ENCODE measurements around the gene SYMPK.

Gene SYMPK

DNA sequence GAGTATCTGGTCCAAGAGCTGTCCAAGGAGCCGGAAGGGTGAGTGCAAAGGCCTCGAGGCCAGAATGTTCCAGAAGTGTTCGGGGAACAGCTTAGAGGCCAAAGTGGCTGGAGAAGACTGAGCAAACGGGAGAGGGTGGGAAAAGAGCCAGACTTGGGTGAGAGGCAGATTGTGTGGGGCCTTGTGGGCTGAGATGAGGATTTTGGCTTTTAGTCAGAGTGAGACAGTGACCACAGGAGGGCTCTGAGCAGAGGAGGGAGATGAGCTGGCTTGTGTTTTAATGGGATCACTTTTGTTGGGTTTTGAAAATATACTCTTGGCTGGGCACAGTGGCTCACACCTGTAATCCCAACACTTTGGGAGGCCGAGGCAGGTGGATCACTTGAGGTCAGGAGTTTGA lies 46.0 kb upstream of the SYMPK start:
- Histone ChIP-seq H3K27ac (ENCODE audit: extremely low read depth, low read depth, low read length) (no peak overlapping the region), H3K36me3 (ENCODE audit: control insufficient read depth in 2 of 2, insufficient read depth in 1 of 2, low read length in 2 of 2) (no peaks in the 10 kb centered on the region), H3K9me3 (ENCODE audit: control insufficient read depth, insufficient read depth, low read depth, low read length) (no peaks in the 10 kb centered on the region), H3K4me1 (ENCODE audit: control insufficient read depth, insufficient read depth, low read length) (no peaks in the 10 kb centered on the region), H3K4me3 (ENCODE audit: low read depth, low read length) (no peak overlapping the region)
- ChIA-PET POLR2A (interaction anchor here (0.7 kb wide), 1 partner anchor 46 kb away, joined by 3 read pairs; no protein-coding TSS in a partner anchor), CTCF (interaction anchor here (1.2 to 1.6 kb wide), 2 partner anchors 9 to 91 kb away, joined by 3 to 4 read pairs; no protein-coding TSS in a partner anchor)
- TF ChIP-seq, protein P1, sequence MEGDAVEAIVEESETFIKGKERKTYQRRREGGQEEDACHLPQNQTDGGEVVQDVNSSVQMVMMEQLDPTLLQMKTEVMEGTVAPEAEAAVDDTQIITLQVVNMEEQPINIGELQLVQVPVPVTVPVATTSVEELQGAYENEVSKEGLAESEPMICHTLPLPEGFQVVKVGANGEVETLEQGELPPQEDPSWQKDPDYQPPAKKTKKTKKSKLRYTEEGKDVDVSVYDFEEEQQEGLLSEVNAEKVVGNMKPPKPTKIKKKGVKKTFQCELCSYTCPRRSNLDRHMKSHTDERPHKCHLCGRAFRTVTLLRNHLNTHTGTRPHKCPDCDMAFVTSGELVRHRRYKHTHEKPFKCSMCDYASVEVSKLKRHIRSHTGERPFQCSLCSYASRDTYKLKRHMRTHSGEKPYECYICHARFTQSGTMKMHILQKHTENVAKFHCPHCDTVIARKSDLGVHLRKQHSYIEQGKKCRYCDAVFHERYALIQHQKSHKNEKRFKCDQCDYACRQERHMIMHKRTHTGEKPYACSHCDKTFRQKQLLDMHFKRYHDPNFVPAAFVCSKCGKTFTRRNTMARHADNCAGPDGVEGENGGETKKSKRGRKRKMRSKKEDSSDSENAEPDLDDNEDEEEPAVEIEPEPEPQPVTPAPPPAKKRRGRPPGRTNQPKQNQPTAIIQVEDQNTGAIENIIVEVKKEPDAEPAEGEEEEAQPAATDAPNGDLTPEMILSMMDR (tag by site-specific recombination; IDR thresholded peaks at IDR 0.05), result 0 out of 2 replicates have a peak, but pooled peaks have one; percentile 26
- TF ChIP-seq ZFHX2 (tag by site-specific recombination; conservative IDR thresholded peaks at IDR 0.05), result peak; percentile 44; the same call in 1 of the 2 replicates
- TF ChIP-seq, protein P2, sequence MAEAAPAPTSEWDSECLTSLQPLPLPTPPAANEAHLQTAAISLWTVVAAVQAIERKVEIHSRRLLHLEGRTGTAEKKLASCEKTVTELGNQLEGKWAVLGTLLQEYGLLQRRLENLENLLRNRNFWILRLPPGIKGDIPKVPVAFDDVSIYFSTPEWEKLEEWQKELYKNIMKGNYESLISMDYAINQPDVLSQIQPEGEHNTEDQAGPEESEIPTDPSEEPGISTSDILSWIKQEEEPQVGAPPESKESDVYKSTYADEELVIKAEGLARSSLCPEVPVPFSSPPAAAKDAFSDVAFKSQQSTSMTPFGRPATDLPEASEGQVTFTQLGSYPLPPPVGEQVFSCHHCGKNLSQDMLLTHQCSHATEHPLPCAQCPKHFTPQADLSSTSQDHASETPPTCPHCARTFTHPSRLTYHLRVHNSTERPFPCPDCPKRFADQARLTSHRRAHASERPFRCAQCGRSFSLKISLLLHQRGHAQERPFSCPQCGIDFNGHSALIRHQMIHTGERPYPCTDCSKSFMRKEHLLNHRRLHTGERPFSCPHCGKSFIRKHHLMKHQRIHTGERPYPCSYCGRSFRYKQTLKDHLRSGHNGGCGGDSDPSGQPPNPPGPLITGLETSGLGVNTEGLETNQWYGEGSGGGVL (tag by site-specific recombination; IDR thresholded peaks at IDR 0.05), result no peak

DNA sequence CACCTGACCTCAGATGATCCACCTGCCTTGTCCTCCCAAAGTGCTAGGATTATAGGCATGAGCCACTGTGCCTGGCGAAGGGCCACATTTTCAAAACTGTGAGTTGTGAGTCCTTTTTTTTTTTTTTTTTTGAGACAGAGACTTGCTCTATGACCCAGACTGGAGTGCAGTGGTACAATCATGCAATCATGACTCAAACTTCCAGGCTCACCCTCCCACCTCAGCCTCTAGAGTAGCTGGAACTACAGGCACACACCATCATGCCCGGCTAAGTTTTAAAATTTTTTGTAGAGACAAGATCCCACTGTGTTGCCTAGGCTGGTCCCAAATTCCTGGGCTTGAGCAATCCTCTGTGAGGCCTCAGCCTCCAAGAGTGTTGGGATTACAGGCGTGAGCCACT lies 43.3 kb upstream of the SYMPK start:
- CTCF ChIA-PET, result no interaction called here
- Histone ChIP-seq H3K36me3 (ENCODE audit: control insufficient read depth in 2 of 2, insufficient read depth in 1 of 2, low read length in 2 of 2) (no peaks in the 10 kb centered on the region), H3K4me1 (ENCODE audit: control insufficient read depth, insufficient read depth, low read length) (peaks cover 8% of the 10 kb centered on the region; the same call in 1 of the 2 replicates), H3K4me3 (ENCODE audit: low read depth, low read length) (no peak overlapping the region), H3K9me3 (ENCODE audit: control insufficient read depth, insufficient read depth, low read depth, low read length) (no peaks in the 10 kb centered on the region), H3K27ac (ENCODE audit: extremely low read depth, low read depth, low read length) (no peak overlapping the region)
- POLR2A ChIA-PET, result no interaction called here
- TF ChIP-seq SP3 (tag by site-specific recombination; IDR thresholded peaks at IDR 0.05), result no peak

DNA sequence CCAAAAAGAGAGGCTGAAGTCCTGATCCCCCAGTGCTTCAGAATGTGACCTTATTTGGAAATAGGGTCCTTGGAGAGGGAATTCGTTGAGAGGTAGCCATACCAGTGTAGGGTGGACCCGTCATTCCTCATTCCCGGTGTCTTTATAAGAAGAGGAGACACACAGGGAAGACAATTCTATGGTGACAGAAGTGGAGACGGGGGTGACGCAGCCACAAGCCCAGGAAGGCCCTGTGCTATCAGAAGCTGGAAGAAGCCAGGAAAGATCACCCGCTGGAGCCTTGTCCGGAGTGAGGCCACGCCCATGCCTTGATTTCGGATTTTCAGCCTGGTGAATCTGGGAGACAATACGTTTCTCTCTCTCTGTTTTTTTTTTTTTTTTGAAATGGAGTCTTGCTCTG lies 42.1 kb upstream of the SYMPK start:
- POLR2A ChIA-PET, result no interaction called here
- Histone ChIP-seq H3K9me3 (ENCODE audit: control insufficient read depth, insufficient read depth, low read depth, low read length) (no peaks in the 10 kb centered on the region), H3K36me3 (ENCODE audit: control insufficient read depth in 2 of 2, insufficient read depth in 1 of 2, low read length in 2 of 2) (peaks cover 2 to 10% of the 10 kb centered on the region in 2 experiments; a peak in 2 of 3 replicates), H3K4me3 (ENCODE audit: low read depth, low read length) (no peak overlapping the region), H3K4me1 (ENCODE audit: control insufficient read depth, insufficient read depth, low read length) (peaks cover 9% of the 10 kb centered on the region; the same call in 1 of the 2 replicates), H3K27ac (ENCODE audit: extremely low read depth, low read depth, low read length) (no peak overlapping the region)
- no peak for TF ChIP-seq OSR2 (tag by site-specific recombination; IDR thresholded peaks at IDR 0.05)
- TF ChIP-seq ZNF146 (tag by site-specific recombination; IDR thresholded peaks at IDR 0.05), result no peak
- TF ChIP-seq ZNF677 (tag by site-specific recombination; IDR thresholded peaks at IDR 0.05), result no peak
- no peak for TF ChIP-seq SALL2 (tag by site-specific recombination; IDR thresholded peaks at IDR 0.05; ENCODE audit: borderline replicate concordance)
- TF ChIP-seq ZNF335 (tag by site-specific recombination; conservative IDR thresholded peaks at IDR 0.05), result no peak
- TF ChIP-seq ZFP37 (tag by site-specific recombination; IDR thresholded peaks at IDR 0.05), result no peak
- TF ChIP-seq, protein P3, sequence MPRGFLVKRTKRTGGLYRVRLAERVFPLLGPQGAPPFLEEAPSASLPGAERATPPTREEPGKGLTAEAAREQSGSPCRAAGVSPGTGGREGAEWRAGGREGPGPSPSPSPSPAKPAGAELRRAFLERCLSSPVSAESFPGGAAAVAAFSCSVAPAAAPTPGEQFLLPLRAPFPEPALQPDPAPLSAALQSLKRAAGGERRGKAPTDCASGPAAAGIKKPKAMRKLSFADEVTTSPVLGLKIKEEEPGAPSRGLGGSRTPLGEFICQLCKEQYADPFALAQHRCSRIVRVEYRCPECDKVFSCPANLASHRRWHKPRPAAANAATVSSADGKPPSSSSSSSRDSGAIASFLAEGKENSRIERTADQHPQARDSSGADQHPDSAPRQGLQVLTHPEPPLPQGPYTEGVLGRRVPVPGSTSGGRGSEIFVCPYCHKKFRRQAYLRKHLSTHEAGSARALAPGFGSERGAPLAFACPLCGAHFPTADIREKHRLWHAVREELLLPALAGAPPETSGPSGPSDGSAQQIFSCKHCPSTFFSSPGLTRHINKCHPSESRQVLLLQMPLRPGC (tag by site-specific recombination; IDR thresholded peaks at IDR 0.05), result no peak
- TF ChIP-seq BCL11B (tag by site-specific recombination; IDR thresholded peaks at IDR 0.05; ENCODE audit: low read depth), result no peak
- no peak for TF ChIP-seq ZNF23 (tag by site-specific recombination; IDR thresholded peaks at IDR 0.05; ENCODE audit: borderline replicate concordance)
- no peak for TF ChIP-seq ZNF544 (tag by site-specific recombination; IDR thresholded peaks at IDR 0.05)
- no peak for TF ChIP-seq KLF10 (tag by site-specific recombination; IDR thresholded peaks at IDR 0.05)
- no peak for TF ChIP-seq ZNF174 (tag by site-specific recombination; IDR thresholded peaks at IDR 0.05)
- CTCF ChIA-PET, result interaction anchor here (0.6 kb wide), 2 partner anchors 23 to 732 kb away, joined by 3 to 10 read pairs; no protein-coding TSS in a partner anchor

All from HEK293 (cell line).